ENCODE data around the gene TSHZ2.

Gene TSHZ2

DNA sequence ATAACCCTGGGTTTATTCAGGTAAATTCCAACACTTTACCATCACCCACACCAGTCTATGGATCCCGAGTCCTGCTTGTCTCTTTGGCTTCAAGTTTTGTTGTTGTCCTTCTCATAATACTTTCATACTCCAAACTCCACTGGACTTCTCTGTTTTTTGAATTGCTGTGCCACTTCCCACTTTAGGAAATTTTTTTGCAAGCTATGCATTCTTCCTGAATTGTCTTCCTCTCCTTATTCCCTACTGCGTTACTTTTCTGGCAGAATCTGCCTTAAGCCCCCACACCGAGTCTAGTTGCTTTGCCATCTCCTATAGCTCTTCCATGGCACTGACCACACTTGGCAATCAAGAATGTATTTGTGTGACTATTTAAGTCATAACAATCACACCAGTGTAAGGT, 96.1 kb downstream of the TSHZ2 start:
- DNase-seq (ENCODE audit: low read depth), result no peak

DNA sequence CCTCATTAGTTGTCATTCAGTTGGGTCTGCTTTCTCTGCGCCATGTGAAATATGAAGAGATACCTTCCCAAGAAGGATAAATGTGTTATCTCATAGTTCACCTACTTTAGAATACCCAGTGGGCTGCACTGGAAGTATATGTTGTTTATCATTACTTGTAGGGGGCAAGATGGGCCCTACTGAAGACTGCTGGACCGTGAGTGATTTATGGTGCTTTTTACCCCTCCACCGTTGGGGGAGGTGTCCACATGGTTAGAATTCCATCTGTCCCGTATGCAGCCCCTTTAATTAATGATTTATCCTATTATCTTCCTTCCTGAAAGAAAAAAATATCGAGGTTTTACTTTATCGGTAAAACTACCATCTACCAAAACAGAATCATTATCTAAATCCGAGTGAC, 97.0 kb downstream of the TSHZ2 start:
- DNase-seq (ENCODE audit: low read depth), result no peak

DNA sequence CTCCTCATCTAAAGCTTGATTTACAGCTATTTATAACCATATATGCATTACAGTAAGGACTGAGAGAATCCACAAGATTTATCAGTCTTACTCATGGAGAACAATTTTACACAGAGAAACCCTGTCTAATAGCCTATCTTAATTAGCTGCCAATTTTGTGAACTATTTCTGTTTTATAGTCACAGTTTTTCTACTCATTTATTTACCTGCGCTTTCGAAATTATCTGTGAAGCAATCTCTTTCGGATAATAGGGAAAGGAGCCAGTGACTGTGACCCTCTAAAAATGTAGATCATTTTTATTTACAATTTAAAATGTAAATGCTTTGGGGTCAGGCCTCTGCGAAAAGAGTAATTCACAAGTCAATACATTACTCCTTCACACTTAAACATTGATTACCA, 98.1 kb downstream of the TSHZ2 start:
- no peak for DNase-seq (ENCODE audit: low read depth)

DNA sequence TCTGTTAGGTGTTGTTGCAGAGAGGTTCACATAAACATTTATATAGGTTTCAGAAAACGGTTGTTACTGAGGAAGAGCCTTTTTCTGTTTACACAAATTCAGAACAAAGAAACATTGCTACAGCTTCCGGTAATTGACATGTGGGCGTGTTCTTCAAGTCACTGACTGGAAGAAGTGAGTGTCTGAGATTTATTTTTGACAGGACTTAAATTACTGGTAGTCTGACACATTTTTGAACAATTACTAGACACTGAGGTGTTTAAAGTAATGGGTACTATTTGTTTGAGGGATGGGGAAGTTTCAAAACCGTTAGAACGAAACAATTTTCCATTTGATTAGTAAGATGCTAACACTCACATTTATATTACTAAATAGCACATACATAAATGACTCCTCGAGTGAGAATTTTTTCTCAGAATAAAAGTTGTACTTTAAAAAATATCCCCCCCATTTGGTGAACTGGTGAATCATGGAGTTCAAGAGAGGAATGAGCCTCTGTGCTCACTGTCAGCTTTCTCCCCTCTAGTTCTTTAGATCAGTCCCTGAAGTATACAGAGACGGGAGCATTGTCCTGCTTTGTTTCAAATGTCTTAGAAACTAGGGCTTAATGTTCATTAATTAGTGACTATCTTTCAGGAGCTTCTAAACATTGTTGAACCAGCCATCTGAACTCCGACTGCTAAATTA, 98.7 kb downstream of the TSHZ2 start:
- no peak for DNase-seq (ENCODE audit: low read depth)

DNA sequence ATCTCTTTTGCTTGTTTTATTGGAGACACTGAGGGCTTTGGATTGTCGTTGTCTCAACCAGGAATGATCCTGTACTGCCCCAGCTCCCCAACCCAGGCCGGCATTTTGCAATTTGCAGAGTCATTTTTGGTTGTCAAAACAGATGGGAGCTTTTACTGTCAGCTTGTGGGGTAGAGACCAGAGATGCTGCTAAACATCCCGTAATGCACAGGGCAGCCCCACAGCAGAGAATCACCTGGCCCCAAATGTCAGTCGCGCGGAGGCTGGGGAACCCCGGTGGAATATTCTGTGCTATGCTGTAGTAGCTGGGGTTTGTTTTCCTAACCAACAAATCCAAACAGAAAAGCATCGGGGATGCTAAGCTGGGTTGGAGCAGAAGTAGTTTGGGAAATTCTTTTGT, 99.7 kb downstream of the TSHZ2 start:
- DNase-seq (ENCODE audit: low read depth), result no peak

DNA sequence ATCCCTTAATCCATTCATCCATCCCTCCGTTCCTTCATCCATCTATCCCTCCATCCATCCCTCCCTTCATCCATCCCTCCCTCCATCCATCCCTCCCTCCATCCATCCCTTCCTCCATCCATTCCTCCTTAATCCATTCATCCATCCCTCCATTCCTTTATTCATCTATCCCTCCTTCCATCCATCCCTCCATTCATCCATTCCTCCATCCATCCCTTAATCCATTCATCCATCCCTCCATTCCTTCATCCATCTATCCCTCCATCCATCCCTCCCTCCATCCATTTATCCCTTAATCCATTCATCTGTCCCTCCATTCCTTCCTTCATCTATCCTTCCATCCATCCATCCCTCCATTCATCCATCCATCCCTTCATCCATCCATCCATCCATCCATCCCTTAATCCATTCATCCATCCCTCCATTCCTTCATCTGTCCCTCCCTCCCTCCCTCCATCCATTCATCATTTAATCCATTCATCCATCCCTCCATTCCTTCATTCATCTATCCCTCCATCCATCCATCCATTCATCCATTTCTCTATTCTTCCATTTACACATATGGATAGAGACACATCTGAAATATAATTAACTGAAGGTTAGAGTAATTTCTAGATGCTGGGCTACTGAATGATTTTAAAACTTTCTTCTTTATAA, 100.9 kb downstream of the TSHZ2 start:
- no peak for DNase-seq (ENCODE audit: low read depth)

DNA sequence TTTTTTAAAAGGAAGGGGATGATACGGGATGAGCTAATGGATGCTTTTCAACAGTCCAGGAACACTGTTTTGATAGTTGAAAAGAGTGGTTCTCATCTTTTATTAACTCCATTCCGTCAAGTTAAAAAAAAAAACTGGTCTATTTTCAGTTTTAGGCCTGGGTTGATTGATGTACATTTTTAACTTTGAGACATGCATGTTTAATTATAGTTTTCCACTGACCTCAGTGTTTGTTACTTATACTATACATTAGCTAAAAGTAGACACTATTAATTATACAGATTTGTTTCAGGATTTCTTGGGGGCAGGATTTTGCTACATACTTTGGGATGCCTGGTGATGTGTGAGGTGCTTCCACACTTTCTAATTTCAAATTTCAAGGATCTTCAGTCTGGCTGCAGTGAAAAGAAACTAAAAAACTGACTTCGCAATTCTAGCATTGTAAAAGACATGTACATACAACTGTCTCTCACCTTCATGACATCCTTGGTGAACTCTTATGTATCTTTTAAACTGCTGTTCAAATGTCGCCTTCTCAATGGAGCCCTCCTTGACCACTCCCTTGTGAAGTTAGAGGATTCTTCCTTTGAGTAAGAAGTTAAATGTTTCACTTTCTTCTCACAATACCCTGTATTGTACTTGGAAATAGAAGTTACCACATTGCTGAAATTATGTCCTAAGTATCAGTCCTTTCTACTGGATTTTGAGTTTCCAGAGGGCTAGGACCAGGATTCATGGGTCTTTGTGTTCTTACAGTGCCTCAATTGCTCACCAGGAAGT, 101.7 kb downstream of the TSHZ2 start:
- DNase-seq (ENCODE audit: low read depth), result no peak

DNA sequence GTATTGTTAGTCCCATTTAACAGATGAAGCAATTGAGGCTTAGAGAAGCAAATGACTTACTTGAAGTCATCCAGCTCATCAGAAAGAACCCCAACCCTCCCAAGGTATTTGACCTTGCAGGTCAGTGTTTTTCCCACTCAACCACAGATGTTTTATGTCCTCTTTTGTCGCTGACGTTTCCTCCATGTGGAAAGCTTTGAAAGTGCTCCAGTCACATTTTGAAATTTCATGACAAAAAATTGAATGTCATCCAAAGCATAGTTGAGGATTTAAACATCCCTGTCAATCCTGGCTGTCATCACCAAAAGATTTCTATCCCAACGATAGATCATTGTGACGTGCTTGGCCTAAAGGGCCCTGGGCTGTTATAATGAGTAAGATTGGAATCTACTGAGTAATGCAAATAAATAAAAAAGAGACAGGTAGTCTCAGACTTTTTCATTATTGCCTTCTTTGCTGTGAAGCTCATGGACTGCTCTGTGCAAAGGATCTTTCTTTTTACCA, 102.7 kb downstream of the TSHZ2 start:
- no peak for DNase-seq (ENCODE audit: low read depth)

DNA sequence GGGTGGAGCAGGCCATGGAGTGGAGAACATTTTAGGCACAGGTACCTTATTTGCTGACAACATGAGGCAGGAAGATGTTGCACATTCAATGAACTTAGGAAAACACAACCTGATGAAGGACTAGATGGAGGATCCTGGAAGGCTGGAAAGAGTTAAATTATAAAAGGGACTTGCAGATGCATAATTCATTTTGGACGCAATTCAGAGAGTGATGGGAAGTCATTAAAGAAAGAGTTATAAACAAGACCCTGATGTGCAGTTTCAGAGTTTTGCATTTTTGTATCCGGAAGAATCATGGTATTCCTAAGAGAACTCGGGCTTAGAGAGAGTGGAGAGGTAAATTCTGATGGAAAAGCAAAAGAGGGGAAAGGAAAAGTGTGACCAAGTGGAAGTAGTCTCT, 104.5 kb downstream of the TSHZ2 start:
- no peak for DNase-seq (ENCODE audit: low read depth)

DNA sequence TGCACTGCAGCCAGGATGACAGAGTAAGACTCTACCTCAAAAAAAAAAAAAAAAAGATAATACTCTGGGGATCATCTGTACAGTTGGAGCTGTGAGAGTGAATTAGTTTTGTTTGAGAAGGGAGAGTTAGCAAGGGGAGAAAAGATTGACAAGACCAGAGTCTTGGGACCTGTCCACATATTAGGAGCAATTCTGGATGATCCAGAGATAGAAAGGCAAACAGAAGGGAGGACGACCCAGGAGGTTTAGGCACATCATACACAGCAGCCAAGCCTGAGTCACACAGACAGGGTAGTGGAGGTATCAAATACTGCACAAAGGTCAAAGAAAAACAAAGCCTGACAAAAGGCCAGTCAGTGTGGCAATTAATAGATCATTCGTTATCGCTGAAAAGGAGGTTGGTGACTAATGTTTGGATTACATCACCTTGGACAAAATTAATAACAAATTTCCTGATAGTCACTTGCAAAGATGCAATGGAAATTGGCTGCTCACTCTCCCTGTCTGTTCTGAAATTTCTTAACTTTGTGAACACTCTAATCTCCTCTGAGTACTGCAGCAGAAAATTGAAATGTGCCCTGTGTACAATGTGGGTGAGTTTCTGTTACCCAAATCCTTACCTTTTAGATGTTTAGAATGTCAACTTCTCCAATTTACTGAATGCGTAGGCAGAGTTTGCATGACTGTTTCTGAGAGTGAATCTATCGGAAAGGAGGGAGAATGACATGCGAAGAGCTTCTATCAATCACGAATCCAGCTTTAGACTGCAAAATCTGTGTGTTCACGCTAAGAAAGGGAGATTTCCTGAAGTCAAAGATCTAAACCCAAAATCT, 105.4 kb downstream of the TSHZ2 start:
- DNase-seq (ENCODE audit: low read depth), result peak; percentile 49

DNA sequence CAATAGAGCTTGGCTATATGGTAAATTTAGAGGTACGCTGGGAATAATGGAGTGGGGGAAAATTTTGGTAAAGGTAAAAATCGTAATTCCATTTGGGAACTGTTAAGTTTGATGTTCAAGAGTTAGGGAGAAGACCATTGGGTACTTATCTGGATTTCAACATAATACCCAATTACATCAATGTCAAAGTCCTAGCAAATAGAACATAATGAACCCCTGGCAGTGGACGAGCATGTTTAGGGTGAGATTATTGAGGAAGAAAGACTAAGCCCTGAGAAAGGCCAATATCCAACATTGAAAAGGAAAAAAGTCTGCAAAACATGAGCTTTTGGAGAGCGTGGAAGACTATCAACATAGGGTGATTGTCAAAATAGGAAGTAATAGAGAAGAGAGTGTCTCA, 106.6 kb downstream of the TSHZ2 start:
- DNase-seq (ENCODE audit: low read depth), result no peak

DNA sequence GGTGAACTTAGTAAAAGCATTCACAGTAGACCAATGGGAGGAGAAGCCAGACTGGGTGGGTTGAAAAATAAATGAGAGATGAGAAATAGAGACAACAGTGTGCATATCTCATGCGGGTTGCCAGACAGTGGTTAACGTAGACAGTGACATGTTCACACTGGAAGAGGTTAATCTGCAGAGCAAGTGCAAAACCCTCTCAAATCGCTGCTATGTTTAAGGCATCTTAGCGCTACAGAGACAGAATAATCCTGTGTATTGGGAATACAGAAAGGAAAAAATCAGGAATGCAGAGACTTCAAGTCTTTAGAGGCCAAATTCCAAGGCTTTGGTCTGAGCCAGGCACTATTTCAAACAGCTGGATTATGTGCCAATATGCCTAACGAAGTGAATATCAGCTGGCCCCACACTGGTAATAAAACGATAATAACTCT, 107.1 kb downstream of the TSHZ2 start:
- no peak for DNase-seq (ENCODE audit: low read depth)

DNA sequence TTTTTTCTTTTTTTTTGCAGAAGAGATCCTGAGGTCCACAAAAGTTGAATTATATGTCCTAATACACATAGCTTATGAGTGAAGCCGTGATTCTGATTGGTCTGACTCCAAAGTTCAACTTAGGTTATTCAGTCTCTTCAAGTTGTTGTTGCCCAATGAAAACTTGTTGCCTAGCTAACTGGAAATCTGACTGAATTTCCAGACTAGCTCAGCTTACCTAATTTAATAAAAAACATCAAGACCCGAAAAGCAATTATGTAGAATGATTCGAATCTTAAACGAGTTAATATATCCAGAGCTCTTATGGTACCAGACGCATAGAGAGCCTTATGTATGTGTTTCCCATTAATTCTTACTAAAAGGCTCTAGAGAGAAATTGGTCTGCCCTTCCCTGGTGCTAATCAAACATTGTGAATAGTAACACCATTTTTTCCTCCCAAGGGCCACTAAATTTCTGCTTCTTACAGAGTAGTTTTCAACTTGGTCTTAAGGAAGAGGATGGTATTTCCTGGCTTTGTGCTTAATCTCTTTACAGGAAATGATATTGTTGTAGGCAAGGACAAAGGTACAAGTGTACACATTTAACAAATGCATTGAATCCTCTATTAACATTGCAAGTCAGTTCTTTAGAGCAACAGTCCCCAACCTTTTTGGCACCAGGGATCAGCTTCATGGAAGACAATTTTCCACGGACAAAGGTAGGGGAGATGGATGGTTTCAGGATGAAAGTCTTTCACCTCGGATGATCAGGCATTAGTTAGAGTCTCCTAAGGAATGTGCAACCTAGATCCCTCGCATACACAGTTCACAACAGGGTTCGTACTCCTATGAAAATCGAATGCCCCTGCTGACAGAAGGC, 107.9 kb downstream of the TSHZ2 start:
- DNase-seq (ENCODE audit: low read depth), result no peak

DNA sequence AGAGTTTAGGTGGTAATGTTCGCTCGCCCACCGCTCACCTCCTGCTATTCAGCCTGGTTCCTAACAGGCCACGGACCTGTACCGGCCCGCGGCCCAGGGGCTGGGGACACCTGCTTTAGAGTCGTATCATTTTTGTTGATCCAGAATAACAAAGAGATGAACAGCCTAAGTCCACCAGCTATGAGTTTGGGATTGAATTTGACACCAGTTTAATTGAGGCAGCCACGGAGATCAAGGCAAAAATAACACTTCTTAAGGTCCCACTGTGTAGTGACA, 108.5 kb downstream of the TSHZ2 start:
- DNase-seq (ENCODE audit: low read depth), result no peak

DNA sequence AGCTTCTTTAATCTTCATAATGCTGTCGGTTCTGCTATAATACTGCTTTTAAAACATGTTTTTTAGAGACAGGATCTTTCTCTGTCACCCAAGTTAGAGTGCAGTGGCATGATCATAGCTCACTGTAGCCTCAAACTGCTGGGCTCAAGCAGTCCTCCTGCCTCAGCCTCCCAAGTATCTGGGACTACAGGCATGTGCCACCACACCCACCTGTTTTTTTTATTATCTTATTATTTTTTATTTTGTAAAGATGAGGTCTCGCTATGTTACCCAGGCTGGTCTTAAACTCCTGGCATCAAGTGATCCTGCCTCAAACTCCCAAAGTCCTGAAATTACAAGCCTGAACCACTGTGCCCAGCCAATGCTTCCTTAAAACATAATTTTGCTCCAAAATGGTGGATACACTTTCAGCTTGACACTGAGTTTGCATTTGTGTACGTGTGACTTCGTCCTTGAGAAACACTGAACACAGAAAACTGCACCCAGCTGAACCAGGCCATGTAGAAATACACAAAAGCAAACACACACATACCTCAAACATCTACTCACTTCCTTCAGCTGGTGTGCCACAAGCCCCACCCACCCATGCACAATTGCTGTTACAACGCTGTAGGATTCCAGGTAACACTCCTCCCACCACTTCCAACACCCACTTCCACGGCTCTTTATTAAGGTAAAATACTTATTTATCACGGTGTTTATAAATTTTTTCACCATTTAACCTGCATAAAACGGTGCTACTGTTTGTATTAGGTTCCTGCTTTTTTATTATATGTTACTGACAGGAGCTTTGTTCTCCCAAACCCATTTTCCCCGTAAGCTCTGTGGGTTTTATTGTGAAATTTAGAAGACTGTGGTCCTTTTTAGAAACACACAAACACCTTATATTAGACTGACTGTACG, 109.1 kb downstream of the TSHZ2 start:
- DNase-seq (ENCODE audit: low read depth), result peak; percentile 52

DNA sequence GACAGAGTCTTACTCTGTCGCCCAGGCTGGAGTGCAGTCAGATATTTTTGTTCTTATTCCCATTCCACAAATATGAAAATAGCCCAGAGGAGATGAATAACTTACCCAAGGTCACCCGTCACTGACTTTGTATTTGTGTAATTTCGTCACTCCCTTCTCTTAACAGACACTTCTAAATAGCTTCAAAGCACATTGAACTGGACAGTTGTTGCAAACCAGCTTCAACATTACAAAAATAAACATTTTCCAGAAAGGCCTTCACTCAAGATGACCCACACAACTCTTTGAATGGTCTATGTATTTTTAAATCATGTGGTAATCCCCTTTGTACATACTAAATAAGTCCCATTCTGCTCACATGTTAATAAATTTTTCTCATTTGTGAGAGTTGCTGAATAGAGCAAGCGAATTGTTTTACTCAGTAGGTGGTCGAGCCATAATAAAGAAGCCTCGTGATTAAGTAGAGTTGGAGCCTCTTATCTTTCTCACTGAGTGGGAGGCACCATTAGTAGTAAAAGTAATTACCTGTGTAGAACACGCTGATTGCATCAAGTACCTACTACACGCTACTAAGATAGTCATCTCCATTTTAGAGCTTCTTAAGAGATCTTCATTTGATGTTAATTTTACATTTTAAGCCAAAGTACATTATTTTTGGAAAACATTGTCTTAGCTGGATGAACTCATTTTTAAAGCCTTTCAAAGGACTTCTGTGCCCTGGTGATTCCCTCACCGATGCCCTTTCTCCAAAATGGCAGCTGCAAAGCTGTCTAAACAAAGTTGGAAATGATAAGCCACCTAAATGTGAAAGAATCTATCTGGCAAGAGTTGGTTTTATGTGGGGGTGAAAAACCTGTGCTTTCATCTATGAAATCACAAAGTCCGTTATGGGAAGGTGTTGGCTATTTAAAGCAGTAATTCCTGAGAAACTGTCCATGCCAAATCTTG, 110.0 kb downstream of the TSHZ2 start:
- DNase-seq (ENCODE audit: low read depth), result no peak

DNA sequence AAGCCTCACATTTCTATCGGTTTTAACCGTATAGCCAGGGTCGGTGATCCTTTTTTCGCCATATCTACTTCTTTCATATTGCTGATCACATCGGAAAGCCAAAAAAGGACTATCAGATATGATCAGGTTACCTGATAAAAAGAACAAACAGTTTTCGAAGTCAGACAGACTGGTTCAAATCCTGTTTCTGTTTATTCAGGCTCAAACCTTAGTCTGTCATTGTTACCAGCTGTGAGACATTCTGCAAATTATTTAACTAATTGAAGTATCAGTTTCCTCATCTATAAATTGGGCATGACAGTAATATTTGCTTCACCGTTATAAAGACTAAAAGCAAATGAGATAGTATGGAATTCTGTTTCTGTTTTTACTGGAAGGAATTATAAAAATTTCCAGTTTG, 111.3 kb downstream of the TSHZ2 start:
- no peak for DNase-seq (ENCODE audit: low read depth)

DNA sequence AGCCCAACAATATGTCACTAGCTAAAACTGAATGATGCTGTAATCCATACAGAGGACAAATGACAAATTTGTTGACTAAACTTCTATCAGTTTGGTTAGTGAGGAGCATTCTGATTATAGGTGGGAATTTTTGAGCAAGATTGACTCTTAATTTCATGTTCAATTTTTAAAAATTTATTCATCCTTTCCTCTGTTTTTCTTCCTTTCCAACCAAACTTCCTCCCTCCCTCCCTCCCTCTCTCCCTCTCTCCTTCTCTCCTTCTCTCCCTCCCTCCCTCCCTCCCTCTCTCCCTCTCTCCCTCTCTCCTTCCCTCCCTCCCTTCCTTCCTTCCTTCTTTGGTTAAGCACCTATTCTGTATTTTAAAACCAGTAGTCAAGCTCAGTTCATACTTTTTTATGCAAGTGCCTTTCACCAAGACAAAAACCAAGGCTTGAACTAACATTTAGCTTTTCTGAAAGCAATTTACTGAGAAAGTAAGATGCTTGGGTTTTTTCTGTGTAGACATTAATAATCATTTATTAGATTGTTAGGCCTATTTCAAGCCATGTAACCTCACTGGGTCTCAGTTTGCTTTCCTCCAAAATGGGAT, 112.3 kb downstream of the TSHZ2 start:
- no peak for DNase-seq (ENCODE audit: low read depth)

DNA sequence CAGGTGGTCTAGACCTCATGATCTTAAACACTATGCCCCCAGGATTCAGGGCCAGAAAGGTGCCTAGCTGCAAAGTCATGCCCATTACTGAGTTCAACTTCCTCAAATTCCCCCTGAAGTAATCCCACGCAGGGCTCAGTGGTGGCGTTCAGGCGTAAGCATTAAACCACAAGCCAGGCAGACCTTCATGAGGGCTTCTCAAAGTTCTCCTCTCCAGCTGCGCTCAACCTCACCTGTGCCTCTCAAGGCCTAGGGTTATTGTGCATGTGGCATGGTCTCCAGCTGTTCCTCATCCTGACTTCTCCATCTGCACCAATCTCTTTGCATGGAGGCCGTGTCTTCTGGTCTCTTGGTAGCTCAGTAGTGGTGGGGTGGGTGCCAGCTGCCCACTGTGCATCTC, 113.6 kb downstream of the TSHZ2 start:
- no peak for DNase-seq (ENCODE audit: low read depth)
